NCI-H187 treated with DMSO at 0.1 percent for 48 hours (cell line): ENCODE results near the gene SYTL3.
"Not testable (repeated sequence)": the region's sequence is repeated elsewhere in the genome, so short reads cannot be mapped to it uniquely, and the experiment has no call there.

ENCODE experiments used
- DNase-seq: peaks from one replicate; lab custom pipeline; 2025; lab: John Stamatoyannopoulos, UW

The SYTL3 gene

GRCh38 chr6:158621694-158622544 lies 27.9 kb upstream of the SYTL3 start:
- DNase-seq, result no peak

GRCh38 chr6:158622545-158623190 lies 27.2 kb upstream of the SYTL3 start:
- DNase-seq, result no peak

DNA sequence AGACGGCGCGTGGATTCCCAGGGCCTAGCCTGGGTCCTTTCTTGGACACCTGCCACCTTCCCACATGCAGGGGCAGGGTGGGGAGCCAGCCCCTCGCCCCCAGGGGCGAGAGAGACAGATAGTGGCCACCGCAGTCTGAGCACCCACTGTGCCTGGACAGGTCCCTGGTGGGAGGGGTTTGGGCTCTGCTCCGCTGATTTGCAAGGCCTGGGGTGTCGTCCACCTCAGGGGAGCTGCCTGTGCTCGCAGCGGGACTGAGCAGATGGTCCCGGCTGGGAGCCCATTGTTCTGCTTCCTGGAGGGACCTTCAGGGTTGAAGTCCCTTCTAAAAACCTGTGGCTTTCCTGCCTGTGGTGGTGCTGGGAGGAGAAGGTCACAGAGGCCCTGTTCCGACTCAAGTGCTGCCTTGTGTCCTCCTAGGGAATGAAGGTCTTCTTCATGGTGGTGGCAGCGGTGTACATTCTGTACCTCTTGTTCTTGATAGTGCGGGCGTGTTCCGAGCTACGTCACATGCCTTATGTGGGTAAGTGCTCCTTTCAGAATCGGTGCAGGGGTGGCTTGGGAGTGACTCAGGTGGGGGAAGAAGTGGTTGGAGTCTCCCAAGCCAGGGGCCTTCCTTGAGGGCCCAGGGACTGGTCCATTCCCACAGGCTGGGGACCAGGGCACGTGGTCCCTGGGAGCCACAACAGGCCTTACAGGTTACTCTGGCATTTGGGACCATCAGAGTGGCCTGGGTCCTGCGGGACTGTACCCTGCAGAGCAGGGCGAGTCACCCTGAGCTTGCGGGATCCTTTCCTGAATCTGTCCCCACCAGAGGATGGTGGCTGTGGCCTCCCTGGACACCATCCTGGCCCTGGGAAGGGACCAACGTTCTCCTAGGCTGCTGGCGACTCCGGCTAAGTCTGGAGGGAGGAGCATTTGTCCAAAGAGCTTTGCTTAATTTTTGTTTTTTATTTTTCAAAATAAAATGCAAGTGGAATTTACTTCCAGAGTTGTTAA lies 24.9 kb upstream of the SYTL3 start:
- DNase-seq, result no peak

GRCh38 chr6:158625881-158626305 lies 24.0 kb upstream of the SYTL3 start:
- no peak for DNase-seq

GRCh38 chr6:158626360-158627167 lies 23.3 kb upstream of the SYTL3 start:
- DNase-seq, result no peak

DNA sequence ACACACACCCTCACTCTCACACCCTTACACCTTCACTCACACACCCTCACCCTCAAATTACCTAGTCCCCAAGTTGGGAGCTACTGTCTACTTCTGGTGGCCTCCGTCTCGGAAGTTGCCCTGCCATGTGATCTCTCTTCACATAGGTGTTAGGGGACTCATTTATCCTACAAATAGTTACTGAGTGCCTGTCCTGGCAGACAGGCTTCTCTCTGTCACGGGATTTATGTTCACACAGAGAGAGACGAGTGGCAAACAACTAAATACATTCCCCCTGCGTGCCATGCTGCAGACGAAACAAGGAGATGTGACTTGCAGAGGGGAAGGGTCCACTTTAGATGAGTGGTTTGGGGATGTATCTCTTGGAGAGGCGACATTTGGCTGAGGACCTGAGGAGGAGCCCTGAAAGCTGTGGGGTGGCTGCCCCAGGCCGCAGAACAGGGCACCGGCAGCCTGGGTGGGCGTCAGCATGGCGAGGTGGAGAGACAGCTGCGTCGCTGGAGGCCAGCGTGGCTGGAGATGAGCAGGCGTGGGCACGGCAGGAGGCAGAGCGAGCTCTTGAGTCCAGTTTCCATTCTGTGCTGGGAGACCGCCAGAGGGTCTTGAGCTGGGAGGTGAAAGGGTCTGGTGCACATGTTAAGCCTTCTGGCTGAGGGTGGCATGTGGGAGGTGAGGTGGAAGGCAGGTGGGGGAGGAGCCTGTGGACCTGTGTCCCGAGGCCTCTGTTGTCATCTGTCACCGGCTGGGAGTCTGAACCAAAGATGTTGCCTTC lies 22.5 kb upstream of the SYTL3 start:
- no peak for DNase-seq

GRCh38 chr6:158627940-158628211 lies 22.0 kb upstream of the SYTL3 start:
- no peak for DNase-seq

GRCh38 chr6:158628542-158628941 lies 21.3 kb upstream of the SYTL3 start:
- DNase-seq, result no peak

GRCh38 chr6:158629367-158630221 lies 20.3 kb upstream of the SYTL3 start:
- no peak for DNase-seq

DNA sequence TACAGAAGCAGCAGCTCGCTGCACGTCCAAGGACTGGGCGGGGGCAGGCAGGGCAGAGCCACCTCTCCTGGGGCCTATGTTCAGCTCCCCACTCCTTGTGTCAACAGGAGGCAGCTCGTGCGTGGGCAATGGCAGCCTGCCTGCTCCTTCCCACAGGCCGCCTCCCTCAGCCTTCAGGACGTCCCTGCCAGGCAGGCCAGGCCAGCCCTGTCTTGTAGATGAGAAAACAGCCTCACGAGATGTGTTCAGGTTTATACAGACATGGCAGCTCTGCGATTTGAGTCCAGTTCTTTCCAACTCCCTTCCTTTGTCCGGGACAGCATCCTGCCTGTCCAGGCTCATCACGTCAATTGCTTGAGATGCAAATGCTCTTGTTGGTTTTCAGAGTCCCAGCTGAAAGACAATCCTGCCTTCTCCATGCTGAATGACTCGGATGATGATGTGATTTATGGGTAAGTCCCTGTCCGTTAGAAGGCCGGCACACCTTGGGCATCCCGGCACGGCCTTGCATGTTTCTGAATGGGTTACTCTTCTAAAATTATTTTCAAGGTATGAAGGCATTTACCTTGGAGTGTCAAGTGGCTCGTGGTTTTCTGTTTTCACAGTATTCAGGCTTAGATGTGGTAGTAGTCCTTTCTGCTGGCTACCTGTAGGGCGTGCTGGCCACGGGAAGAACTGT lies 18.8 kb upstream of the SYTL3 start:
- DNase-seq, result no peak

DNA sequence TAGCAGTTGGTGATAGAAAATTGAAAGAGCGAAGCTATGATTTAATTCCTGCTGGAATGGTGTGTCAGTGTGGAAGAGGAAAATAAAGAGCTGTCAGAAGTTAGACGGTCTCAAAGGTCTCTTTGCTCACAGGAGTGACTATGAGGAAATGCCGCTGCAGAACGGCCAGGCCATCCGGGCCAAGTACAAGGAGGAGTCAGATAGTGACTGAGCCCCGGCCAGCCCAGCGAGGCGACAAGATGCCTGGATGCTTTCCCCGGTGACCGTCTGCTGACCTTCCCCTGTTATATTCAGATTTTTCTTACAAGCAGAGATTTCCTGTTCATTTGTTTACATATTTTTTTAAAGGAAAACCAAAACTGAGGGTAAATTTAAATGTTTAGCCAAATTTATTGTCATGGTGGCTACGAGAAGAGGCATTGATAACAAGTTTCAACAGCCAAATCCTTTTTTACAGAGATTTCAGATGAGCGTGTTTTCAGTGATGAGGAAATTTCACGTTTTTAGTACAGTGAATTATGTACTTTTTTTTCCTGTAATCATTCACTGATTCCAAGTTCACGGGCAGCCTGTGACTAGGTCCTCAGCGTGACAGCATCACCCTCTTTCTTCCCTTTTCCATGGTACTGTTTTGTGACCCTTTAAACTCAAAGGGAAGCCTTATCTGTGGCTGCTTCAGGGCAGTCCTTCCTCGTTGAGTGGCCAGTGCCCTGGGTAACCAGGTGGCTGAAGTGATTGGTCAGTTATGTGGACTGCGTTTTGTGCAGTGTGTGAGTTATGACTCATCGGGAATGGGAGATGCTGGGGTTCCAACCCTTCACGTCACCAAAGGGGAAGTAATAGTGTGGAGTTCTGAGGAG lies 17.9 kb upstream of the SYTL3 start:
- DNase-seq, result no peak

DNA sequence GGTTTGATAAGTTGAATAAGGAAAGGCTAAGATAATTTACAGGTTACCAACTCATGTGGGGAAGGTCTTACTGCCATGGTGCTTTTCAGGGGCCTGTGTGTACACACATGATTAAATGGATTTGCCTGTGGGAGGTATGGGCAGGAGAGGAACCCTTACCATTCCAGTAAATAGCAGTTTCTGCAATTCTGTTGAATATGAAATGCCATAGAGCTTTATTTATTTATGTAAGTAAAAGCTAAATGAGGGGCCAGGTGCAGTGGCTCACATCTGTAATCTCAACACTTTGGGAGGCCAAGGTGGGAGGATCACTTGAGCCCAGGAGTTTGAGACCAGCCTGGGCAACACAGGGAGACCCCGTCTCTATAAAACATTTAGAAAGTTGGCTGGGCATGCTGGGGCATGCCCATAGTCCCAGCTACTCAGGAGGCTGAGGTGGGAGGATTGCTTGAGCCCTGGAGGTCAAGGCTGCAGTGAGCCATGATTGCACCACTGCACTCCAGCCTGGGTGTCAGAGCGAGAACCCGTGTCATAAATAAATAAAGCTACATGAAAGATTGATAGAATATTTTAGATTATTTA lies 17.2 kb upstream of the SYTL3 start:
- not testable (repeated sequence) for DNase-seq

DNA sequence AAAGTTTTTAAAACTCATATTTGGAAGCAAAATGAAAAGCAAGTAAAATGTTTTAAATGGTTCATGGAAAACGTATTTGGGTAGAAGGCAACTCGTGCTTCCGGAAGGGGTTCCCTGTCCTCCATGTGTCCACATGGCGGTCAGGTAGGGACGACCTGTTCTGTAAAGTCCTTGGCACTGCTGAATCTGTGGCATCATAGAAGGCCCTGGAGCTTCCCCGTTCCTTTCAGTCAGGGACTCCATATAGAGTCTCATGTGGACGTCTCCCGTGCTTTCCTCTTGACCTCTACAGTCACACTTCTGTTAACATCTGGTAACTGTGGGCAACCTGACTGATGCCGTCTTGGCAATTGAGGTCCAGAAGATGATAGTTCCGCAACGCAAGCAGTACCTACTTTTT lies 16.7 kb upstream of the SYTL3 start:
- no peak for DNase-seq

- no peak for DNase-seq
These were observed 15.0 kb upstream of the SYTL3 start for GRCh38 chr6:158634695-158635426.

DNA sequence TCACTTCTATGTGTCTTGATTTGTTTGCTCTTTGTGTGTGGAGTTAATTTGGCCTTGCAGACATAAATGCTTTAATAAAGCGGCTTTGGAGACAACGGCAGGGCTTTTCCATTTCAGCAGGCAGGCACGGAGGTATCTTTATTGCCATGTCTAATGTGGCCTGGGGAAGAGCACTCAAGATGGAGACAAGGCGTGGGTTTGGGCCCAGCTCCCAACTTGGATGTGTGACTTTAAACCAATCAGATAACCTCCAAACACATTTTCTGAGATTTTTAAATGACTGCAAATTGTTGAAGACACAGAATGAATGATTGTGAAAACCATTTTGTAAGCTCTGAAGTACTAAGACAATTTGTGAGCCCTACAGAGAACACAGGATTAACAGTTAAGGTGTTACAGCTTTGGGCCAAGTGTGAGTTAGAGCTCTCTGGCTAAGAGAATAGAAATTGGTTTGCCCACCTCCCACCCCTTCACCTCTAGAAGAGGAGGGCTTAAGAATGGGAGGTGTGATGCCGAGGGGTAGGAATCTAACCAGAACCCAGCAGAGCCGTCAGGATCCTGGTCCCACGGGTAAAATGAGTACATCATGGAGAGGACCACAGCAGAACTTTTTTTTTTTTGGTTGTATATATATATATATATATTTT lies 14.3 kb upstream of the SYTL3 start:
- DNase-seq, result no peak

DNA sequence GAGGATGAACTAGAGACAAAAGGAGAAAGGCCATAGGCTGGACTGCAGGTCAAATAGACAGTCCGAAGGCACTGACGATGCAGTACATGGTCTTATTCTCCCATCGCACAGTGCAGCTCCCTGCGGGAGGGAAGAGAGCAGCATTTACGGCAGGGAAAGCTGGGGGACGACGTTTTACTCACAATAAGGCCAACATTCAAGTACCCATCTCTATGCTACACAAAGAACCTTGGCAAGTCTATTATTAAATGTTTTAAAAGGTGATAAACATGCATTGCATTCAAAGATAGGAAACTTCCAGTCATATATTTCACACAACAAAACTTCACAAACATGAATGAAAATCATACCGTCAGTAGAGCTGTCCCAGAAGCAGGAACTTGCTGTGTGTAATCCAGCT lies 13.1 kb upstream of the SYTL3 start:
- no peak for DNase-seq

- no peak for DNase-seq
These were observed 11.5 kb upstream of the SYTL3 start for GRCh38 chr6:158638324-158638854.
